Measurements from ENCODE around the gene KIRREL3. TPM values are rescaled to one million over a fixed set of nuclear protein-coding genes. Genes with fewer than 3 reads are reported as not detected.

The KIRREL3 gene
- total RNA-seq, 1 donor from 2014 or later, result not detected

GRCh38 chr11:126829716-126830115 is 170.9 kb downstream of the KIRREL3 start:
- no peaks in the 10 kb centered on the region for H3K4me1 ChIP-seq
- H3K4me3 ChIP-seq, result no peak overlapping the region
- TF ChIP-seq CTCF (IDR thresholded peaks at IDR 0.05), result no peak
- DNase-seq (no peak), ATAC-seq (no peak)
- no peaks in the 10 kb centered on the region for H3K36me3 ChIP-seq
- no peak overlapping the region for H3K27ac ChIP-seq
- no peaks in the 10 kb centered on the region for H3K9me3 ChIP-seq
- no peaks in the 10 kb centered on the region for H3K27me3 ChIP-seq
- intact Hi-C loops (cut with DNase I), result no loop called here

- ATAC-seq, result peak; percentile 92
- Histone ChIP-seq H3K36me3 (no peaks in the 10 kb centered on the region), H3K9me3 (no peaks in the 10 kb centered on the region), H3K27ac (no peak overlapping the region), H3K4me1 (no peaks in the 10 kb centered on the region), H3K27me3 (no peaks in the 10 kb centered on the region), H3K4me3 (no peak overlapping the region)
- no peak for DNase-seq
- TF ChIP-seq CTCF (IDR thresholded peaks at IDR 0.05), result no peak
- intact Hi-C loops (cut with DNase I), result no loop called here
Observed at GRCh38 chr11:126824035-126824607, 176.4 kb downstream of the KIRREL3 start.

DNA sequence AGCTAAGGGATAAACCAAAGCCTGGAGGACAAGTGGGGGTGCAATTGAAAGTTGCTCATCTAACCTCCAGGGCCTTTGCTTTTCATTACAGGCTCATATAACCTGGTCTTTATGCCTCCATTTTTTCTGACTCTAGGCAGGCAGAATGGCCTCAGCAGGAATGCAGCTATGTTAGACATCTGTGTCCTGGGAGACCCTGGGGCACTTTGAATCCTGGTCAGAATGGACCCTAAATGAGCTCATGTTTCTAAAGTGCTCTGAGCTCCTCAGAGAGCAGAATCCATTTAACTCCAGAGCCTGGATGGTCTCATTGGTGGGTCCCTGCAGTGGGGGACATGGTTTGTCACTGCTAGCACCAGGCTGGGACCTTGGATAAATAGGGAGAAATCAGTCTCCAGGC is 177.3 kb downstream of the KIRREL3 start:
- intact Hi-C loops (cut with DNase I), result no loop called here
- H3K9me3 ChIP-seq, result no peaks in the 10 kb centered on the region
- no peak overlapping the region for H3K27ac ChIP-seq
- H3K4me1 ChIP-seq, result no peaks in the 10 kb centered on the region
- ATAC-seq (no peak), DNase-seq (no peak)
- no peak overlapping the region for H3K4me3 ChIP-seq
- H3K27me3 ChIP-seq, result no peaks in the 10 kb centered on the region
- no peaks in the 10 kb centered on the region for H3K36me3 ChIP-seq
- TF ChIP-seq CTCF (IDR thresholded peaks at IDR 0.05), result no peak

GRCh38 chr11:126821827-126822226 is 178.7 kb downstream of the KIRREL3 start:
- Histone ChIP-seq H3K27me3 (no peaks in the 10 kb centered on the region), H3K36me3 (no peaks in the 10 kb centered on the region), H3K27ac (no peak overlapping the region), H3K9me3 (no peaks in the 10 kb centered on the region), H3K4me1 (no peaks in the 10 kb centered on the region), H3K4me3 (no peak overlapping the region)
- TF ChIP-seq CTCF (IDR thresholded peaks at IDR 0.05), result no peak
- ATAC-seq (no peak), DNase-seq (no peak)
- intact Hi-C loops (cut with DNase I), result no loop called here

DNA sequence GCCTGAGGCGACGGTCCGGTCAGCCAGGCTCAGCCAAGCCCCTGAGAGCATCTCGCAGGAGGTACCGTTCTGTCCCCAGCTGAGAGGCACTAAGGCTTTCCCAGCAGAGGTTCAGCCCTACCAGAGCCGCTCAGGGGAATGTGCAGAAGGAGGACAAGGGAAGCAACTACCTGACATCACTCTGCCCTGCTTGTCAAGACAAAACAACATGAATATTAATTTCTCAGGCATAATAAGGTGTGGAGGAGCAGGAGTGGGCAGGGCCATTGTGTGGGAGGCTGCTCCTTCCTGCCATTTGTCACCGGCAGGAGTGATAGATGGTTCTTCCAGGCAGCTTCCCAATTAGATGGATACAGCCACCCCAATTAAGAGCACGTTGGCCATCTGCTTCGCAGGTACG is 181.4 kb downstream of the KIRREL3 start:
- intact Hi-C loops (cut with DNase I), result no loop called here
- no peak for TF ChIP-seq CTCF (IDR thresholded peaks at IDR 0.05)
- Histone ChIP-seq H3K4me3 (no peak overlapping the region), H3K4me1 (no peaks in the 10 kb centered on the region), H3K27me3 (no peaks in the 10 kb centered on the region), H3K9me3 (no peaks in the 10 kb centered on the region), H3K27ac (no peak overlapping the region), H3K36me3 (no peaks in the 10 kb centered on the region)
- ATAC-seq, result no peak
- DNase-seq, result no peak
